Measurements from ENCODE around the gene PPFIBP1.

- TF ChIP-seq POLR2AphosphoS5 (IDR thresholded peaks at IDR 0.05; ENCODE audit: borderline replicate concordance, low read depth, low read length) (no peak), FOXP2 (optimal IDR thresholded peaks at IDR 0.05; ENCODE audit: control extremely low read depth, extremely low read length, insufficient read depth) (no peak), EZH2 (IDR thresholded peaks at IDR 0.05) (no peak)
Measured at GRCh38 chr12:27616356-27617142, 92.5 kb downstream of the PPFIBP1 start.

Data from SK-N-MC (cell line).